NB4 (cell line): ENCODE data around the gene ISYNA1.

Experiments
- CTCF ChIP-seq: IDR thresholded peaks from one replicate; pipeline ENCODE4 v1.5.1; 2012; ENCODE audit warnings: low read depth, low read length
- MAX ChIP-seq: IDR thresholded peaks from 2 replicates; pipeline ENCODE4 v1.6.1; 2011; ENCODE audit warnings: low read depth, low read length
- MYC ChIP-seq: IDR thresholded peaks from 2 replicates; pipeline ENCODE4 v1.6.1; 2011; ENCODE audit warnings: low read depth, low read length
- POLR2A ChIP-seq: IDR thresholded peaks from 2 replicates; pipeline ENCODE4 v1.6.1; 2011; ENCODE audit warnings: mild to moderate bottlenecking; ENCODE audit not compliant: insufficient read length; ENCODE audit errors: extremely low read depth

GRCh38 chr19:18388100-18388959, 49.6 kb downstream of the ISYNA1 start:
- TF ChIP-seq CTCF (peak; percentile 83), POLR2A (no peak), MAX (peak; percentile 86), MYC (peak; percentile 85)
